HL-60 (cell line): ENCODE results near the gene TNFSF11.

ENCODE experiments used
- DNase-seq, 2 experiments: peaks; one replicate each; pipeline ENCODE4 v3.0.0-alpha.2; 2010 to 2020; ENCODE audit warnings: low read depth in 1 of 2, low spot score in 1 of 2
- H3K27ac ChIP-seq: fragments of 250-450 bp; sonication (Bioruptor Pico); replicated peaks from 2 replicates; pipeline ENCODE4 v1.5.1; 2020; ENCODE audit warnings: mild to moderate bottlenecking, moderate library complexity
- H3K27me3 ChIP-seq: fragments of 250-450 bp; sonication (Bioruptor Pico); 2 replicates; pipeline ENCODE4 v1.5.1; 2021; ENCODE audit warnings: mild to moderate bottlenecking, moderate library complexity; ENCODE audit not compliant: insufficient read depth, poor library complexity, severe bottlenecking
- H3K4me3 ChIP-seq: replicated peaks from 2 replicates; pipeline ENCODE4 v1.5.1; 2011; ENCODE audit warnings: mild to moderate bottlenecking, control low read depth, low read length; ENCODE audit not compliant: insufficient read depth
- CTCF ChIP-seq: IDR thresholded peaks from one replicate; pipeline ENCODE4 v1.5.1; 2011; ENCODE audit warnings: low read length, control low read depth, inconsistent platforms; ENCODE audit not compliant: insufficient read depth
- GABPA ChIP-seq: IDR thresholded peaks from 2 replicates; pipeline ENCODE4 v1.6.1; 2012; ENCODE audit warnings: low read depth
- POLR2AphosphoS5 ChIP-seq: IDR thresholded peaks from 2 replicates; pipeline ENCODE4 v1.6.1; 2012; ENCODE audit warnings: low read depth
- REST ChIP-seq: IDR thresholded peaks from 2 replicates; pipeline ENCODE4 v1.6.1; 2012; ENCODE audit warnings: low read depth; ENCODE audit not compliant: insufficient replicate concordance
- SPI1 ChIP-seq: IDR thresholded peaks from 2 replicates; pipeline ENCODE4 v1.6.1; 2012; ENCODE audit warnings: low read depth, mild to moderate bottlenecking, borderline replicate concordance

TNFSF11 gene

GRCh38 chr13:42602906-42603305, 29.0 kb downstream of the TNFSF11 start:
- Histone ChIP-seq H3K27me3 (peaks cover 4% of the 10 kb centered on the region), H3K27ac (no peak overlapping the region), H3K4me3 (no peak overlapping the region)
- DNase-seq: no peak
- no peak for TF ChIP-seq SPI1
- TF ChIP-seq CTCF: no peak
- no peak for TF ChIP-seq GABPA
- TF ChIP-seq POLR2AphosphoS5: no peak
- no peak for TF ChIP-seq REST

- H3K27ac ChIP-seq: no peak overlapping the region
- TF ChIP-seq GABPA (no peak), SPI1 (no peak), POLR2AphosphoS5 (no peak), REST (no peak), CTCF (no peak)
- DNase-seq: no peak
- H3K4me3 ChIP-seq: no peak overlapping the region
- peaks cover 4% of the 10 kb centered on the region for H3K27me3 ChIP-seq
Measured at GRCh38 chr13:42603571-42603970, 29.6 kb downstream of the TNFSF11 start.

GRCh38 chr13:42607546-42607945, 33.6 kb downstream of the TNFSF11 start:
- DNase-seq: no peak
- Histone ChIP-seq H3K27me3 (no peaks in the 10 kb centered on the region), H3K4me3 (no peak overlapping the region), H3K27ac (no peak overlapping the region)
- TF ChIP-seq SPI1 (no peak), CTCF (no peak), POLR2AphosphoS5 (no peak), GABPA (no peak), REST (no peak)
